CD4-positive, alpha-beta T cell (primary cell): ENCODE data around the gene MSI2. TPM values are rescaled to one million over a fixed set of nuclear protein-coding genes. Genes with fewer than 3 reads are reported as not detected.

Experiments used
- ATAC-seq: fragments of 200-7000 bp; cut with Tn5 transposase; one replicate; pipeline ENCODE4 v1.10.0; 2022; ENCODE audit warnings: mild to moderate bottlenecking; ENCODE audit not compliant: poor library complexity
- CTCF ChIA-PET: fragments of 350-600 bp; sonication (Branson Sonifier 250); formaldehyde crosslinking; loops from one replicate; lab custom pipeline; 2021; ENCODE audit warnings: antibody characterized with exemption, inconsistent platforms; lab: Charles Lee
- POLR2A ChIA-PET: fragments of 350-600 bp; sonication (Branson Sonifier 250); formaldehyde crosslinking; loops from one replicate; lab custom pipeline; 2021; ENCODE audit warnings: antibody characterized with exemption, inconsistent platforms; lab: Charles Lee
- DNase-seq, 14 experiments: peaks; one replicate each; pipeline ENCODE4 v3.0.0-alpha.2; 2013 to 2020; ENCODE audit warnings: mixed read lengths in 2 of 14
- H3K27ac ChIP-seq, 2 donors: one replicate each; pipeline versions ENCODE4 v1.5.1 to v1.7.0; 2013; ENCODE audit warnings: low read length in 2 of 2, low read depth in 1 of 2, mild to moderate bottlenecking in 1 of 2
- H3K27me3 ChIP-seq, 2 experiments: 1 replicate in 1 of 2; 2 replicates in 1 of 2; pipeline versions ENCODE4 v1.6.1 to v1.7.0; 2013; ENCODE audit warnings: low read length in 2 of 2, control low read depth in 1 of 2, mild to moderate bottlenecking in 1 of 2, moderate library complexity in 1 of 2; ENCODE audit not compliant: insufficient read depth in 2 of 2, control insufficient read depth in 1 of 2
- H3K36me3 ChIP-seq: one replicate; pipeline ENCODE4 v1.6.1; 2013; ENCODE audit warnings: low read length, control low read depth; ENCODE audit not compliant: insufficient read depth
- H3K4me1 ChIP-seq: one replicate; pipeline ENCODE4 v1.6.1; 2013; ENCODE audit warnings: low read length, control low read depth; ENCODE audit not compliant: insufficient read depth
- H3K4me3 ChIP-seq: one replicate; pipeline ENCODE4 v1.5.1; 2013; ENCODE audit warnings: mild to moderate bottlenecking, low read length, moderate library complexity
- H3K9me3 ChIP-seq, 2 experiments: 1 replicate in 1 of 2; 2 replicates in 1 of 2; pipeline versions ENCODE4 v1.6.1 to v1.7.0; 2013; ENCODE audit warnings: low read length in 2 of 2, mild to moderate bottlenecking in 2 of 2, control low read depth in 1 of 2, moderate library complexity in 1 of 2; ENCODE audit not compliant: control insufficient read depth in 1 of 2, insufficient read depth in 1 of 2
- H3K27ac Mint-ChIP-seq: one replicate; pipeline ENCODE4 v1.8.0; 2020; ENCODE audit warnings: mixed read lengths
- H3K27me3 Mint-ChIP-seq: one replicate; pipeline ENCODE4 v1.8.0; 2021; ENCODE audit warnings: mixed read lengths
- H3K36me3 Mint-ChIP-seq: one replicate; pipeline ENCODE4 v1.8.0; 2021; ENCODE audit warnings: low read depth, mixed read lengths
- H3K4me1 Mint-ChIP-seq: one replicate; pipeline ENCODE4 v1.8.0; 2021; ENCODE audit warnings: low read depth, mixed read lengths
- H3K4me3 Mint-ChIP-seq: one replicate; pipeline ENCODE4 v1.8.0; 2020; ENCODE audit warnings: mild to moderate bottlenecking, mixed read lengths
- H3K9me3 Mint-ChIP-seq: one replicate; pipeline ENCODE4 v1.8.0; 2020; ENCODE audit warnings: mixed read lengths
- CTCF ChIP-seq: fragments of 200-600 bp; IDR thresholded peaks from one replicate; pipeline ENCODE4 v1.8.0; 2022; ENCODE audit warnings: antibody characterized with exemption, mild to moderate bottlenecking
- intact Hi-C, 2 experiments: fragments of 100-400 bp; cut with DNase I in 1 of 2; cut with micrococcal nuclease in 1 of 2; formaldehyde crosslinking; loops; one replicate each; pipeline versions ENCODE4 v1.15.1 to v1.9.0; 2023 to 2025; cut with DNase I, micrococcal nuclease
- total RNA-seq, 174 experiments: library from RNA in 2 of 174; stranded (reverse) in 2 of 174; gene quantifications; one replicate each; pipeline ENCODE4 v1.2.3 and lab custom pipeline; 2021 to 2026

MSI2 gene
- total RNA-seq, 2 experiments from 2014 or later = 129 to 132 TPM

GRCh38 chr17:57514614-57515013 lies 258.3 kb downstream of the MSI2 start:
- Mint-ChIP-seq H3K4me3 (no peak overlapping the region), H3K36me3 (no peaks in the 10 kb centered on the region), H3K27ac (no peak overlapping the region), H3K27me3 (no peaks in the 10 kb centered on the region), H3K9me3 (no peaks in the 10 kb centered on the region), H3K4me1 (peaks cover 13% of the 10 kb centered on the region)
- H3K4me3 ChIP-seq = no peak overlapping the region
- no peaks in the 10 kb centered on the region for H3K36me3 ChIP-seq
- no peak for TF ChIP-seq CTCF
- no peak for DNase-seq
- H3K4me1 ChIP-seq = no peaks in the 10 kb centered on the region
- POLR2A ChIA-PET = no interaction called here
- ATAC-seq = no peak
- H3K9me3 ChIP-seq = no peaks in the 10 kb centered on the region
- H3K27ac ChIP-seq = no peak overlapping the region
- H3K27me3 ChIP-seq = no peaks in the 10 kb centered on the region
- CTCF ChIA-PET = interaction anchor here (0.7 kb wide), 1 partner anchor 172 kb away, joined by 3 read pairs; no protein-coding TSS in a partner anchor
- intact Hi-C loops = loop anchor here (1.0 to 10.0 kb wide), 2 partner anchors 60 to 271 kb away; no protein-coding TSS in a partner anchor

GRCh38 chr17:57515662-57516211 lies 259.4 kb downstream of the MSI2 start:
- Mint-ChIP-seq H3K36me3 (no peaks in the 10 kb centered on the region), H3K9me3 (no peaks in the 10 kb centered on the region), H3K4me1 (peaks cover 13% of the 10 kb centered on the region), H3K4me3 (no peak overlapping the region), H3K27me3 (no peaks in the 10 kb centered on the region), H3K27ac (no peak overlapping the region)
- H3K9me3 ChIP-seq = no peaks in the 10 kb centered on the region
- H3K36me3 ChIP-seq = no peaks in the 10 kb centered on the region
- TF ChIP-seq CTCF = no peak
- ChIA-PET POLR2A (no interaction called here), CTCF (no interaction called here)
- DNase-seq = no peak
- no peaks in the 10 kb centered on the region for H3K27me3 ChIP-seq
- intact Hi-C loops = loop anchor here (1.0 to 10.0 kb wide), 2 partner anchors 59 to 272 kb away; no protein-coding TSS in a partner anchor
- H3K4me3 ChIP-seq = no peak overlapping the region
- H3K4me1 ChIP-seq = no peaks in the 10 kb centered on the region
- H3K27ac ChIP-seq = no peak overlapping the region
- no peak for ATAC-seq

GRCh38 chr17:57516290-57517230 lies 260.2 kb downstream of the MSI2 start:
- H3K9me3 Mint-ChIP-seq = no peaks in the 10 kb centered on the region
- no peak overlapping the region for H3K4me3 Mint-ChIP-seq
- H3K27me3 Mint-ChIP-seq = no peaks in the 10 kb centered on the region
- Histone ChIP-seq H3K27me3 (no peaks in the 10 kb centered on the region), H3K36me3 (no peaks in the 10 kb centered on the region), H3K27ac (no peak overlapping the region), H3K4me3 (no peak overlapping the region), H3K9me3 (no peaks in the 10 kb centered on the region), H3K4me1 (no peaks in the 10 kb centered on the region)
- no peak for TF ChIP-seq CTCF
- peaks cover 10% of the 10 kb centered on the region for H3K4me1 Mint-ChIP-seq
- no peak overlapping the region for H3K27ac Mint-ChIP-seq
- ChIA-PET CTCF (no interaction called here), POLR2A (no interaction called here)
- intact Hi-C loops = loop anchor here in 1 of 2 experiments (10.0 kb wide), 1 partner anchor 58 kb away; no protein-coding TSS in a partner anchor
- DNase-seq = no peak
- no peaks in the 10 kb centered on the region for H3K36me3 Mint-ChIP-seq
- ATAC-seq = no peak
